ENCODE measurements around the gene ACP1.
A peak's percentile ranks its signal among the peaks of the same experiment; 100 is the strongest.

ACP1 gene

GRCh38 chr2:256094-256493 is 8.7 kb upstream of the ACP1 start:
- DNase-seq: no peak

- DNase-seq: no peak
These were observed 7.3 kb upstream of the ACP1 start for GRCh38 chr2:257429-257828.

- DNase-seq: no peak
These were observed 6.9 kb upstream of the ACP1 start for GRCh38 chr2:257842-258241.

GRCh38 chr2:258933-259332 is 5.8 kb upstream of the ACP1 start:
- no peak for DNase-seq

GRCh38 chr2:259789-260331 is 4.9 kb upstream of the ACP1 start:
- no peak for DNase-seq

GRCh38 chr2:260507-261161 is 4.1 kb upstream of the ACP1 start:
- no peak for DNase-seq

GRCh38 chr2:262117-262516 is 2.6 kb upstream of the ACP1 start:
- no peak for DNase-seq

- DNase-seq: no peak
These were observed 1.6 kb upstream of the ACP1 start for GRCh38 chr2:263022-263738.

GRCh38 chr2:263774-264492 is 814 bp upstream of the ACP1 start, which contains the start of gene SH3YL1:
Gene SH3YL1 (minus strand): TSS chr2:264032. CDS start chr2:263984, 48 bp downstream.
- peak; percentile 45 for DNase-seq

- DNase-seq: no peak
These were observed 3.6 kb downstream of the ACP1 start for GRCh38 chr2:268323-268722.

GRCh38 chr2:269356-270030 is 4.7 kb downstream of the ACP1 start:
- DNase-seq: no peak

- DNase-seq: no peak
These were observed 6.1 kb downstream of the ACP1 start for GRCh38 chr2:270861-271260.

- DNase-seq: no peak
These were observed 7.2 kb downstream of the ACP1 start for GRCh38 chr2:271917-272316.

- no peak for DNase-seq
These were observed 8.6 kb downstream of the ACP1 start for GRCh38 chr2:273333-273732.

GRCh38 chr2:274503-274902 is 9.8 kb downstream of the ACP1 start:
- DNase-seq: no peak

GRCh38 chr2:275466-275865 is 10.7 kb downstream of the ACP1 start:
- DNase-seq: no peak

GRCh38 chr2:278312-278926 is 13.7 kb downstream of the ACP1 start:
- DNase-seq: no peak

- no peak for DNase-seq
These were observed 14.2 kb downstream of the ACP1 start for GRCh38 chr2:278927-279320.

- no peak for DNase-seq
These were observed 14.6 kb downstream of the ACP1 start for GRCh38 chr2:279366-279765.

GRCh38 chr2:279956-280649 is 15.4 kb downstream of the ACP1 start:
- DNase-seq: no peak

GRCh38 chr2:280650-281110 is 15.9 kb downstream of the ACP1 start:
- no peak for DNase-seq

GRCh38 chr2:281381-281780 is 16.6 kb downstream of the ACP1 start:
- DNase-seq: no peak

Data from stimulated activated naive CD4-positive, alpha-beta T cell treated with Interleukin-2 at 50 U/mL for 16 hours (primary cell).